ENCODE measurements around the gene SEMA5A.

SEMA5A gene

DNA sequence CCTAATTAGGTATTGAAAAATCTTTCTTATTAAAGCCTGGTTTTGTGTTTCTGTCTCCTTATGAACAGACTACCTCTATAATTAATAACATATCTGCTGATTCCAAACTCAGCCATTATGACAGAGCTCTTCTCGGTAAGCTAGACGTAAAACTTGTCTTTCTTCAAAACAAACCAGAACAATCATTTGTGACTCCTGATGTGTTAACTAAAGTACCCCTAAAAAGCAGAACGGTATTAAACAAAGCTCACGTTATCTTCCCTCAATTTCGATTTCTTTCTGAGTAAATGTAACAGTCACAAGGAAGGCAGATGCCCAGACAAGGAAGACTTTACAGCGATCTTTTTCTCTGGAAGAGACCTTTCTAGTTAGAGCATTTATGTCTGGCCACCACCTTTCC, 1.8 kb downstream of the SEMA5A start:
- H3K4me1 ChIP-seq (ENCODE audit: control insufficient read depth in 2 of 2, insufficient read depth in 1 of 2, low read depth in 1 of 2, low read length in 2 of 2) = peaks cover 8 to 12% of the 10 kb centered on the region in 2 donors
- H3K27ac ChIP-seq (replicated peaks; ENCODE audit: low read length) = no peak overlapping the region
- peaks cover 0 to 24% (median 0%) of the 10 kb centered on the region in 3 experiments for H3K27me3 ChIP-seq (ENCODE audit: control insufficient read depth in 3 of 3, insufficient read depth in 3 of 3, low read depth in 1 of 3, low read length in 3 of 3)
- H3K79me1 ChIP-seq (ENCODE audit: low read depth, low read length) = peaks cover 8% of the 10 kb centered on the region
- H3K36me3 ChIP-seq (replicated peaks in 1 of 2; ENCODE audit: control insufficient read depth in 2 of 2, insufficient read depth in 2 of 2, low read length in 2 of 2) = peaks cover 0 to 1% of the 10 kb centered on the region in 2 donors
- no peak overlapping the region for H3K18ac ChIP-seq (ENCODE audit: low read length)
- peak overlapping the region; percentile 87 for H3K4me2 ChIP-seq (ENCODE audit: insufficient read depth, low read length, poor library complexity, severe bottlenecking)
- no peak overlapping the region for H2AK5ac ChIP-seq (ENCODE audit: low read depth, low read length)
- H4K91ac ChIP-seq (ENCODE audit: low read depth, low read length, poor library complexity) = no peak overlapping the region
- H2BK15ac ChIP-seq (ENCODE audit: low read length) = no peak overlapping the region
- no peak overlapping the region for H2BK120ac ChIP-seq (ENCODE audit: low read depth, low read length)
- H4K8ac ChIP-seq (ENCODE audit: low read depth, low read length) = no peak overlapping the region
- no peak overlapping the region for H2BK12ac ChIP-seq (ENCODE audit: low read length)
- H2BK5ac ChIP-seq (ENCODE audit: low read length) = no peak overlapping the region
- H3K9ac ChIP-seq (ENCODE audit: low read depth, low read length, poor library complexity) = no peak overlapping the region
- WGBS, 2 donors (ENCODE audit: extremely low coverage in 2 of 2, insufficient read length in 2 of 2, insufficient replicate concordance in 1 of 2) = no CpG with 5 or more reads among the region's 6 CpGs
- H2AFZ ChIP-seq (ENCODE audit: low read length) = peak overlapping the region; percentile 91
- no peak overlapping the region for H3K4ac ChIP-seq (ENCODE audit: low read length)
- H3K23ac ChIP-seq (ENCODE audit: low read depth, low read length, poor library complexity) = no peak overlapping the region
- DNase-seq (ENCODE audit: low spot score) = no peak
- H3K4me3 ChIP-seq (ENCODE audit: low read length in 2 of 2) = peak overlapping the region; percentile 55 to 78
- H3K9me3 ChIP-seq (replicated peaks in 1 of 2; ENCODE audit: control insufficient read depth in 2 of 2, insufficient read depth in 1 of 2, low read depth in 1 of 2, low read length in 2 of 2) = no peaks in the 10 kb centered on the region
- no peak overlapping the region for H3K14ac ChIP-seq (ENCODE audit: low read length)

DNA sequence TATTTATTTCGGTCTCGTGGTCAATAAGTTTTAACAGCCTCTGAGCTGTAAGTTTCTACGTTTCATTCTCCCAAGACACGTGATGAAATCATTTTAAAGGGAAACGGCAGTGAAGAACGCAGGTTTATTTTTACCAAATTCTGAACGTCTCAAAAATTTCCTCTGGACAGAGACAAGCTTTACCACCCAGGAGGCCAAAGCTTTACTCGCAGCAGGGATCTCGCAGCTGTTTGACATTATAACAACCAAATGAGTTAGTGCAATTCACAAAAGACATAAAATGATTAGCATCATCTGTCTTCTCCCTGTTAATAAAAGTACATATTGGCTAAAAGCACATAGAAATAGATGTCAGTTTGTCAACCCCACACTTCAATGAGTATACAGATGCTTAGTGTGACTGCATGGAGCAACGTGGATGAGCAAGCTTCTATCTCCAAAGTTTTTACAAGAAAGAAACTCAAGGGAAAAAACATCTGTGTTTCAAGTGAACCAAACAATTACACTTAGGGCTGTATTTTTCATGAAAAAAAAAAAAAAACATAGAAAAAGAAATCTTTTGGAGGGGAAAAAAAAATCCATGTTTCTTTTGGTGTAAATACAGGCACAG, 2.5 kb downstream of the SEMA5A start:
- no peak overlapping the region for H3K23ac ChIP-seq (ENCODE audit: low read depth, low read length, poor library complexity)
- H3K4me3 ChIP-seq (ENCODE audit: low read length in 2 of 2) = no peak overlapping the region
- peaks cover 11% of the 10 kb centered on the region for H3K79me1 ChIP-seq (ENCODE audit: low read depth, low read length)
- peaks cover 0 to 18% (median 0%) of the 10 kb centered on the region in 3 experiments for H3K27me3 ChIP-seq (ENCODE audit: control insufficient read depth in 3 of 3, insufficient read depth in 3 of 3, low read depth in 1 of 3, low read length in 3 of 3)
- H2BK15ac ChIP-seq (ENCODE audit: low read length) = no peak overlapping the region
- H3K9ac ChIP-seq (ENCODE audit: low read depth, low read length, poor library complexity) = no peak overlapping the region
- no peaks in the 10 kb centered on the region for H3K9me3 ChIP-seq (replicated peaks in 1 of 2; ENCODE audit: control insufficient read depth in 2 of 2, insufficient read depth in 1 of 2, low read depth in 1 of 2, low read length in 2 of 2)
- no peak overlapping the region for H2AK5ac ChIP-seq (ENCODE audit: low read depth, low read length)
- no peak overlapping the region for H4K91ac ChIP-seq (ENCODE audit: low read depth, low read length, poor library complexity)
- H3K27ac ChIP-seq (replicated peaks; ENCODE audit: low read length) = no peak overlapping the region
- peaks cover 8 to 12% of the 10 kb centered on the region in 2 donors for H3K4me1 ChIP-seq (ENCODE audit: control insufficient read depth in 2 of 2, insufficient read depth in 1 of 2, low read depth in 1 of 2, low read length in 2 of 2)
- H4K8ac ChIP-seq (ENCODE audit: low read depth, low read length) = no peak overlapping the region
- H3K14ac ChIP-seq (ENCODE audit: low read length) = no peak overlapping the region
- peaks cover 0 to 1% of the 10 kb centered on the region in 2 donors for H3K36me3 ChIP-seq (replicated peaks in 1 of 2; ENCODE audit: control insufficient read depth in 2 of 2, insufficient read depth in 2 of 2, low read length in 2 of 2)
- no peak overlapping the region for H3K4me2 ChIP-seq (ENCODE audit: insufficient read depth, low read length, poor library complexity, severe bottlenecking)
- H2BK120ac ChIP-seq (ENCODE audit: low read depth, low read length) = no peak overlapping the region
- no peak overlapping the region for H2BK5ac ChIP-seq (ENCODE audit: low read length)
- H2AFZ ChIP-seq (ENCODE audit: low read length) = peak overlapping the region; percentile 54
- DNase-seq (ENCODE audit: low spot score) = no peak
- WGBS, 2 donors (ENCODE audit: extremely low coverage in 2 of 2, insufficient read length in 2 of 2, insufficient replicate concordance in 1 of 2) = no CpG with 5 or more reads among the region's 10 CpGs
- no peak overlapping the region for H2BK12ac ChIP-seq (ENCODE audit: low read length)
- H3K4ac ChIP-seq (ENCODE audit: low read length) = no peak overlapping the region
- no peak overlapping the region for H3K18ac ChIP-seq (ENCODE audit: low read length)

DNA sequence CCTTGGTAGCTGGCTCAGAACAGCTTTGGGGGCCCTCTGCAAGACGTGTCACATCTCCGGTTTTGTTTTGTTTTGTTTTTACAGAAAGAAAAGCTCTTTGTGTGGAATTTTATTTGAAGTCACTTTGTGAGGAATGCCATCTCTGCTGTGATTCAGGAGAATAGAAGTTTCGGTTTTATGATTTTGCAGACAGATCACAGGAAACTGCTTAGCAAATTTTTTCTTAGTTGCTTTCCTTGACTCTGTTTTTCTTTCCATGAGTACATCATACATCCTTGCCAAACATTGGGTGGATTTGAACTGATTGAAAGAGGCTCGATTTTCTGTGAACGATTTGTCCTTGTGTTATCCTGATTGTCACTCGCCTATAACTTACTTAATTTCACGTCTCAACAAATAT, 5.1 kb downstream of the SEMA5A start:
- no peak for DNase-seq (ENCODE audit: low spot score)
- H2BK15ac ChIP-seq (ENCODE audit: low read length) = no peak overlapping the region
- peaks cover 0 to 2% of the 10 kb centered on the region in 2 donors for H3K9me3 ChIP-seq (replicated peaks in 1 of 2; ENCODE audit: control insufficient read depth in 2 of 2, insufficient read depth in 1 of 2, low read depth in 1 of 2, low read length in 2 of 2)
- no peak overlapping the region for H4K91ac ChIP-seq (ENCODE audit: low read depth, low read length, poor library complexity)
- H3K27ac ChIP-seq (replicated peaks; ENCODE audit: low read length) = no peak overlapping the region
- no peak overlapping the region for H3K4me2 ChIP-seq (ENCODE audit: insufficient read depth, low read length, poor library complexity, severe bottlenecking)
- no peak overlapping the region for H3K14ac ChIP-seq (ENCODE audit: low read length)
- peaks cover 8% of the 10 kb centered on the region for H3K79me1 ChIP-seq (ENCODE audit: low read depth, low read length)
- no CpG with 5 or more reads among the region's 7 CpGs for WGBS, 2 donors (ENCODE audit: extremely low coverage in 2 of 2, insufficient read length in 2 of 2, insufficient replicate concordance in 1 of 2)
- H3K4me1 ChIP-seq (ENCODE audit: control insufficient read depth in 2 of 2, insufficient read depth in 1 of 2, low read depth in 1 of 2, low read length in 2 of 2) = peaks cover 0 to 12% of the 10 kb centered on the region in 2 donors
- H2AK5ac ChIP-seq (ENCODE audit: low read depth, low read length) = no peak overlapping the region
- no peak overlapping the region for H3K4ac ChIP-seq (ENCODE audit: low read length)
- peak overlapping the region; percentile 70 for H2AFZ ChIP-seq (ENCODE audit: low read length)
- H3K9ac ChIP-seq (ENCODE audit: low read depth, low read length, poor library complexity) = no peak overlapping the region
- no peak overlapping the region for H3K23ac ChIP-seq (ENCODE audit: low read depth, low read length, poor library complexity)
- H4K8ac ChIP-seq (ENCODE audit: low read depth, low read length) = no peak overlapping the region
- no peak overlapping the region for H2BK12ac ChIP-seq (ENCODE audit: low read length)
- no peak overlapping the region for H3K18ac ChIP-seq (ENCODE audit: low read length)
- H2BK120ac ChIP-seq (ENCODE audit: low read depth, low read length) = no peak overlapping the region
- H3K4me3 ChIP-seq (ENCODE audit: low read length in 2 of 2) = no peak overlapping the region
- no peak overlapping the region for H2BK5ac ChIP-seq (ENCODE audit: low read length)
- H3K36me3 ChIP-seq (replicated peaks in 1 of 2; ENCODE audit: control insufficient read depth in 2 of 2, insufficient read depth in 2 of 2, low read length in 2 of 2) = peaks cover 0 to 1% of the 10 kb centered on the region in 2 donors
- peaks cover 0 to 7% (median 0%) of the 10 kb centered on the region in 3 experiments for H3K27me3 ChIP-seq (ENCODE audit: control insufficient read depth in 3 of 3, insufficient read depth in 3 of 3, low read depth in 1 of 3, low read length in 3 of 3)

DNA sequence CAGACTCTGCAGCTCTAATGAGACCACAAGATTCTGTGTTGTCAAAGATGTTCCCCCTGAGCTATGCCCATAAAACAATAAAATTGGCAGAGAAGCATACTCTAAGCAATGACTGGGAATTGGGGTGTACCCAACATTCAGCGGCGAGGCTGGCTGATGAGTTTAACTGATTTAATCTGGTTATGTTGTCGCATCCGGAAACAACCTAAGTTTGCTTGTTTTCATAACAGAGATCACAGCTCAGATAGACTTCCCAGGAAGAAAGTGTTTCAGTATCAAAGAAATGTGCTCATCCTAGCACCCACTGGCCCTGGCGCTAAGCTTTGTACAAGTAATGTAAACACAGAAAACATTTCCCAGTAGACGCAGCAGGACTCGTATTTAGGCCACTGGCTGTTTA, 7.4 kb downstream of the SEMA5A start:
- no peak overlapping the region for H2BK120ac ChIP-seq (ENCODE audit: low read depth, low read length)
- H3K23ac ChIP-seq (ENCODE audit: low read depth, low read length, poor library complexity) = no peak overlapping the region
- H3K14ac ChIP-seq (ENCODE audit: low read length) = no peak overlapping the region
- peak overlapping the region; percentile 3 for H3K9ac ChIP-seq (ENCODE audit: low read depth, low read length, poor library complexity)
- H2BK5ac ChIP-seq (ENCODE audit: low read length) = no peak overlapping the region
- no peaks in the 10 kb centered on the region for H3K27me3 ChIP-seq (ENCODE audit: control insufficient read depth in 3 of 3, insufficient read depth in 3 of 3, low read depth in 1 of 3, low read length in 3 of 3)
- peaks cover 4 to 13% of the 10 kb centered on the region in 2 donors for H3K4me1 ChIP-seq (ENCODE audit: control insufficient read depth in 2 of 2, insufficient read depth in 1 of 2, low read depth in 1 of 2, low read length in 2 of 2)
- no CpG with 5 or more reads among the region's 7 CpGs for WGBS, 2 donors (ENCODE audit: extremely low coverage in 2 of 2, insufficient read length in 2 of 2, insufficient replicate concordance in 1 of 2)
- H3K4me3 ChIP-seq (ENCODE audit: low read length in 2 of 2) = no peak overlapping the region
- no peak overlapping the region for H4K91ac ChIP-seq (ENCODE audit: low read depth, low read length, poor library complexity)
- no peak for DNase-seq (ENCODE audit: low spot score)
- H3K27ac ChIP-seq (replicated peaks; ENCODE audit: low read length) = no peak overlapping the region
- peaks cover 0 to 3% of the 10 kb centered on the region in 2 donors for H3K9me3 ChIP-seq (replicated peaks in 1 of 2; ENCODE audit: control insufficient read depth in 2 of 2, insufficient read depth in 1 of 2, low read depth in 1 of 2, low read length in 2 of 2)
- H2AK5ac ChIP-seq (ENCODE audit: low read depth, low read length) = no peak overlapping the region
- H3K79me1 ChIP-seq (ENCODE audit: low read depth, low read length) = peaks cover 2% of the 10 kb centered on the region
- no peak overlapping the region for H4K8ac ChIP-seq (ENCODE audit: low read depth, low read length)
- H2AFZ ChIP-seq (ENCODE audit: low read length) = no peak overlapping the region
- no peak overlapping the region for H3K4ac ChIP-seq (ENCODE audit: low read length)
- H2BK12ac ChIP-seq (ENCODE audit: low read length) = no peak overlapping the region
- no peak overlapping the region for H3K4me2 ChIP-seq (ENCODE audit: insufficient read depth, low read length, poor library complexity, severe bottlenecking)
- H2BK15ac ChIP-seq (ENCODE audit: low read length) = no peak overlapping the region
- no peak overlapping the region for H3K18ac ChIP-seq (ENCODE audit: low read length)
- H3K36me3 ChIP-seq (replicated peaks in 1 of 2; ENCODE audit: control insufficient read depth in 2 of 2, insufficient read depth in 2 of 2, low read length in 2 of 2) = peaks cover 0 to 1% of the 10 kb centered on the region in 2 donors
